ENCODE measurements around the gene MRAS. TPM values are rescaled to one million over a fixed set of nuclear protein-coding genes. Genes with fewer than 3 reads are reported as not detected.

MRAS gene
- total RNA-seq, 1 donor from 2014 or later: 55.4 TPM

- Mint-ChIP-seq H3K9me3 (ENCODE audit: unreplicated experiment) (peaks cover 3% of the 10 kb centered on the region), H3K4me3 (ENCODE audit: unreplicated experiment) (no peak overlapping the region), H3K27ac (ENCODE audit: unreplicated experiment) (peak overlapping the region; percentile 51), H3K4me1 (ENCODE audit: low read depth, unreplicated experiment) (peaks cover 61% of the 10 kb centered on the region), H3K36me3 (ENCODE audit: low read depth, unreplicated experiment) (peaks cover 3% of the 10 kb centered on the region), H3K27me3 (ENCODE audit: low read depth, unreplicated experiment) (peaks cover 11% of the 10 kb centered on the region)
- Histone ChIP-seq H3K4me2 (ENCODE audit: low read length) (no peak overlapping the region), H3K79me2 (ENCODE audit: insufficient read depth, low read length) (no peaks in the 10 kb centered on the region), H3K27me3 (ENCODE audit: insufficient read depth, low read length) (peaks cover 12% of the 10 kb centered on the region), H2AFZ (ENCODE audit: low read depth, low read length) (no peak overlapping the region), H3K27ac (ENCODE audit: low read depth, low read length) (no peak overlapping the region), H3K4me3 (ENCODE audit: insufficient read depth, low read depth, low read length) (no peak overlapping the region), H3K9me3 (ENCODE audit: insufficient read depth, low read depth, low read length) (no peaks in the 10 kb centered on the region), H3K9ac (ENCODE audit: low read length) (no peak overlapping the region), H3K36me3 (ENCODE audit: insufficient read depth, low read length) (no peaks in the 10 kb centered on the region), H3K4me1 (ENCODE audit: insufficient read depth, low read length) (peaks cover 13% of the 10 kb centered on the region), H4K20me1 (ENCODE audit: insufficient read depth, low read length) (no peaks in the 10 kb centered on the region)
- no peak for FAIRE-seq
- TF ChIP-seq CTCF (IDR thresholded peaks at IDR 0.05; ENCODE audit: insufficient read depth, low read depth, low read length) (no peak), EZH2 (IDR thresholded peaks at IDR 0.05; ENCODE audit: insufficient read depth, low read length) (no peak)
- DNase-seq (ENCODE audit: low read depth): no peak
Measured at GRCh38 chr3:138441256-138441655, 92.9 kb downstream of the MRAS start.

DNA sequence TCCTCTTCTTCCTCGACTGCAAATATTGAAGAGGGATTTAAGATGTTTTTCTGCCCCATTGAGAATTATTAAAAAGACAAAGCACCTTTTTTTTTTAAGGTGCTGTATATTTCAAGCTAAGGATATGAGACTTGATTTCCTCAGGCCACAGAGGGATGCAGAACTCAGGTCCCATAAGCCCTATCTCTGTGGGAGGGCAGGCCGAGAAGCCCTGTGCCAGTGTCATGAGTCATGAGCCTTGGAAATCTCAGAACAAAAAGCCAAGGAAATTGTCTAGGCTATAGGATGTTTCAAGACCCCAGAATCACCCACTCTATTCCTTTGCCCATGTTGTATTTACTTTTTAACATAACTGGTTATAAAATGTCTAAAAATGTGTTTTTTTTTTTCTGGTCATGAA is 93.4 kb downstream of the MRAS start:
- H3K79me2 ChIP-seq (ENCODE audit: insufficient read depth, low read length): no peaks in the 10 kb centered on the region
- H2AFZ ChIP-seq (ENCODE audit: low read depth, low read length): no peak overlapping the region
- Mint-ChIP-seq H3K9me3 (ENCODE audit: unreplicated experiment) (peaks cover under 1% of the 10 kb centered on the region), H3K36me3 (ENCODE audit: low read depth, unreplicated experiment) (peaks cover 3% of the 10 kb centered on the region), H3K27ac (ENCODE audit: unreplicated experiment) (peak overlapping the region; percentile 51), H3K4me3 (ENCODE audit: unreplicated experiment) (peak overlapping the region; percentile 54), H3K4me1 (ENCODE audit: low read depth, unreplicated experiment) (peaks cover 61% of the 10 kb centered on the region), H3K27me3 (ENCODE audit: low read depth, unreplicated experiment) (peaks cover 6% of the 10 kb centered on the region)
- H3K9ac ChIP-seq (ENCODE audit: low read length): no peak overlapping the region
- no peaks in the 10 kb centered on the region for H3K9me3 ChIP-seq (ENCODE audit: insufficient read depth, low read depth, low read length)
- no peak for TF ChIP-seq EZH2 (IDR thresholded peaks at IDR 0.05; ENCODE audit: insufficient read depth, low read length)
- no peak for TF ChIP-seq CTCF (IDR thresholded peaks at IDR 0.05; ENCODE audit: insufficient read depth, low read depth, low read length)
- H3K27ac ChIP-seq (ENCODE audit: low read depth, low read length): no peak overlapping the region
- FAIRE-seq (peak; percentile 69), DNase-seq (ENCODE audit: low read depth) (no peak)
- no peaks in the 10 kb centered on the region for H4K20me1 ChIP-seq (ENCODE audit: insufficient read depth, low read length)
- H3K27me3 ChIP-seq (ENCODE audit: insufficient read depth, low read length): peaks cover 7% of the 10 kb centered on the region
- H3K4me2 ChIP-seq (ENCODE audit: low read length): peak overlapping the region; percentile 14
- H3K4me1 ChIP-seq (ENCODE audit: insufficient read depth, low read length): peaks cover 13% of the 10 kb centered on the region
- no peak overlapping the region for H3K4me3 ChIP-seq (ENCODE audit: insufficient read depth, low read depth, low read length)
- H3K36me3 ChIP-seq (ENCODE audit: insufficient read depth, low read length): no peaks in the 10 kb centered on the region

DNA sequence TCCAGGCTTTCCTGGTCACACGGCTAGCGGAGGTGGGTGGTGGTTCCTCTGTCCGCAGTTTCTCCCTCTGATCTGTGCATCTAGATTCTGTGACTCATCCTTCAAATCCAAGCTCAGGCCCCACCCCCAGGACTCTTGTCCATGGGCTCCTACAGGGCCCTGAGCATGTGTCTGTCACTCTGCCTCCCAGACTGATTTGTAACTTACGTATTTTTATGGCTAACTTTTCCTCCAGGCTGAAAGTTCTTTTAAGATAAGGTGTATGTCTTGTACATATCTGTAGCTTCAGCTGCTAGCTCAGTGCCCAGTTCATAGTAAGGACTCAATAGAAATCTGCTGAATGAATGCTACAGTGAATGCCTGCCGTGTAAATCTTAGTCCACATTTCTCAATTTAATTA is 94.1 kb downstream of the MRAS start:
- Mint-ChIP-seq H3K27ac (ENCODE audit: unreplicated experiment) (peak overlapping the region; percentile 51), H3K27me3 (ENCODE audit: low read depth, unreplicated experiment) (peaks cover 2% of the 10 kb centered on the region), H3K4me3 (ENCODE audit: unreplicated experiment) (peak overlapping the region; percentile 32), H3K4me1 (ENCODE audit: low read depth, unreplicated experiment) (peaks cover 61% of the 10 kb centered on the region), H3K36me3 (ENCODE audit: low read depth, unreplicated experiment) (peaks cover 3% of the 10 kb centered on the region), H3K9me3 (ENCODE audit: unreplicated experiment) (no peaks in the 10 kb centered on the region)
- H3K4me2 ChIP-seq (ENCODE audit: low read length): peak overlapping the region; percentile 4
- no peak overlapping the region for H3K9ac ChIP-seq (ENCODE audit: low read length)
- FAIRE-seq (peak; percentile 87), DNase-seq (ENCODE audit: low read depth) (peak; percentile 65)
- no peaks in the 10 kb centered on the region for H3K79me2 ChIP-seq (ENCODE audit: insufficient read depth, low read length)
- peaks cover 13% of the 10 kb centered on the region for H3K4me1 ChIP-seq (ENCODE audit: insufficient read depth, low read length)
- no peaks in the 10 kb centered on the region for H4K20me1 ChIP-seq (ENCODE audit: insufficient read depth, low read length)
- H3K9me3 ChIP-seq (ENCODE audit: insufficient read depth, low read depth, low read length): no peaks in the 10 kb centered on the region
- peaks cover 3% of the 10 kb centered on the region for H3K27me3 ChIP-seq (ENCODE audit: insufficient read depth, low read length)
- no peak for TF ChIP-seq EZH2 (IDR thresholded peaks at IDR 0.05; ENCODE audit: insufficient read depth, low read length)
- no peak overlapping the region for H2AFZ ChIP-seq (ENCODE audit: low read depth, low read length)
- no peak overlapping the region for H3K4me3 ChIP-seq (ENCODE audit: insufficient read depth, low read depth, low read length)
- H3K36me3 ChIP-seq (ENCODE audit: insufficient read depth, low read length): no peaks in the 10 kb centered on the region
- no peak overlapping the region for H3K27ac ChIP-seq (ENCODE audit: low read depth, low read length)
